ENCODE results near the gene KRTAP4-4.
"Not testable (repeated sequence)": the region's sequence is repeated elsewhere in the genome, so short reads cannot be mapped to it uniquely, and the experiment has no call there.

KRTAP4-4 gene

GRCh38 chr17:41160648-41161047, at the start of gene KRTAP4-4:
TSS of gene KRTAP4-4 (minus strand) at chr17:41160748. CDS start at chr17:41160691, 57 bp downstream.
- FAIRE-seq, result no peak
- no peak for TF ChIP-seq CTCF (IDR thresholded peaks at IDR 0.05; ENCODE audit: insufficient read depth, missing control alignments)
- DNase-seq (ENCODE audit: insufficient read length, low spot score), result no peak

- FAIRE-seq, result no peak
- no peak for TF ChIP-seq CTCF (IDR thresholded peaks at IDR 0.05; ENCODE audit: insufficient read depth, missing control alignments)
Measured at GRCh38 chr17:41199421-41200078, 39.0 kb upstream of the KRTAP4-4 start.

GRCh38 chr17:41196068-41196467, 35.5 kb upstream of the KRTAP4-4 start:
- TF ChIP-seq CTCF (IDR thresholded peaks at IDR 0.05; ENCODE audit: insufficient read depth, missing control alignments), result no peak
- DNase-seq (ENCODE audit: insufficient read length, low spot score) (no peak), FAIRE-seq (no peak)

More at GRCh38 chr17:41199421-41200078, 39.0 kb upstream of the KRTAP4-4 start:
- no peak for DNase-seq (ENCODE audit: insufficient read length, low spot score)

- FAIRE-seq (no peak), DNase-seq (ENCODE audit: insufficient read length, low spot score) (no peak)
Measured at GRCh38 chr17:41190328-41190727, 29.8 kb upstream of the KRTAP4-4 start.

GRCh38 chr17:41189837-41190318, 29.3 kb upstream of the KRTAP4-4 start, which contains the start of gene KRTAP9-1:
TSS of gene KRTAP9-1 (plus strand) at chr17:41189887. CDS start at chr17:41189887, 0 bp downstream.
- FAIRE-seq; DNase-seq (ENCODE audit: insufficient read length, low spot score): not testable (repeated sequence)

More at GRCh38 chr17:41190328-41190727, 29.8 kb upstream of the KRTAP4-4 start:
- no peak for TF ChIP-seq CTCF (IDR thresholded peaks at IDR 0.05; ENCODE audit: insufficient read depth, missing control alignments)

- DNase-seq (ENCODE audit: insufficient read length, low spot score), result no peak
- no peak for TF ChIP-seq CTCF (IDR thresholded peaks at IDR 0.05; ENCODE audit: insufficient read depth, missing control alignments)
- FAIRE-seq, result no peak
Measured at GRCh38 chr17:41186872-41187271, 26.3 kb upstream of the KRTAP4-4 start.

- TF ChIP-seq CTCF (IDR thresholded peaks at IDR 0.05; ENCODE audit: insufficient read depth, missing control alignments), result no peak
- no peak for DNase-seq (ENCODE audit: insufficient read length, low spot score)
- no peak for FAIRE-seq
Measured at GRCh38 chr17:41185001-41185400, 24.5 kb upstream of the KRTAP4-4 start.

All from D721Med (cell line).